Erythroblast (primary cell): ENCODE data around the gene NPTX1.
"Not testable (repeated sequence)": the region's sequence is repeated elsewhere in the genome, so short reads cannot be mapped to it uniquely, and the experiment has no call there.

Experiments used
- GATA1 ChIP-seq: IDR thresholded peaks from 2 replicates; pipeline ENCODE4 v1.6.1; 2011; ENCODE audit warnings: low read depth, mild to moderate bottlenecking, control low read depth, low read length, moderate library complexity
- POLR2A ChIP-seq: IDR thresholded peaks from 2 replicates; pipeline ENCODE4 v1.6.1; 2011; ENCODE audit warnings: mild to moderate bottlenecking, low read length

- TF ChIP-seq POLR2A, GATA1: not testable (repeated sequence)
These were observed 30.8 kb upstream of the NPTX1 start for GRCh38 chr17:80507177-80507576.
